NOMO-1 treated with dmso at 0.1 percent for 144 hours (cell line): ENCODE results near the gene RAB36.

Experiments
- DNase-seq: peaks from one replicate; lab custom pipeline; 2025; ENCODE audit not compliant: unreplicated experiment; lab: John Stamatoyannopoulos, UW

Gene RAB36

DNA sequence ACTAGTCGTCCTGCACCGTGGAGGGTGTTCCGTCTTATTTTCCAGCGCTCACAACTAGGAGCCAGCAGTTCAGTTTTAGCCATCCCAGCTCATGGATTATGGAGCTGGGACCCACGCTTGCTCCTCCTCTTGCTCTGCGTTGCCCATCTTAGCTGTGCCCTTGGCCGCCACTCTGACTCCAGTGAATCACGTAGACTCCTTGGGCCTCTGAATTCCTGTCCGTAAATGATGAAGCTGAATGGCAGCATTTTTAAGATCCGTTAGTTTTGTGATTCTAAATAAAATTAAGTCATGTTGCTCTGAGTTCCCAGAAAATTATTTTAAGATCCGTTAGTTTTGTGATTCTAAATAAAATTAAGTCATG, 58.8 kb downstream of the RAB36 start:
- DNase-seq, result no peak

- DNase-seq, result no peak
Observed at GRCh38 chr22:23204541-23205157, 59.4 kb downstream of the RAB36 start.

- no peak for DNase-seq
Observed at GRCh38 chr22:23205339-23206049, 60.2 kb downstream of the RAB36 start.

GRCh38 chr22:23206915-23207314, 61.6 kb downstream of the RAB36 start:
- no peak for DNase-seq

- no peak for DNase-seq
Observed at GRCh38 chr22:23207729-23208393, 62.6 kb downstream of the RAB36 start.

DNA sequence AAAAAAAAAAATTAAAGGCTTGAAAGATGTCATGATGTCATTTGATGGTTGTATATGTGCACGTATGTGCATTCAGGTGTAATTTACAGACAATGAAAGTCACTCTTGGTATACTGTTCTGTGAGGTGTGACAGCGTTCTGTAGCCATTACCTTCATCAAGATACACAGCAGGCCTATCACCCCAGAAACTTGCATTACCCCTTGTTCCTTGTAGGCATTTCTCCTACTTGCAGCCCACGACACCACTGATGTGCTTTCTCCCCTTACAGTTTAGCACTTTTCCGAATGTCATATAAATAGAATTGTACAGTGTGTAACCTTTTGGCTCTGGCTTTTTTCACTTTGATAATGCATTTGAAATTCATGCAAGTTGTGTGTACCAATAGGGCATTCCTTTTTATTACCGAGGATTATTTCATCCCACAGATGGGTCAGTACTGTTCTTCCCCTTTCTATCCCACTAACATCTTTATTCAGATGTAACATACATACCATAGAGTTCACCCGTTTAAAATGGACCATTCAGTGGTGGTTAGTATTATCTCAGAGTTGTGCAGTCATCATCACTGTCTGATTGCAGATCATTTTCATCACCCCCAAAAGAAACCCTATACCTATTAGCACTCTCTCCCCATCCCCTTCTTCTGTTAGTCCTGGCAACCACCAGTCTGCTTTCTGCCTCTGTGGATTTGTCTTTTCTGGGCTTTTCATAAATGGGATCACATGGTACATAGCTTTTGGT, 65.3 kb downstream of the RAB36 start:
- DNase-seq, result no peak

- DNase-seq, result no peak
Observed at GRCh38 chr22:23211622-23212021, 66.3 kb downstream of the RAB36 start.

GRCh38 chr22:23212061-23213021, 67.1 kb downstream of the RAB36 start:
- DNase-seq, result no peak

- DNase-seq, result no peak
Observed at GRCh38 chr22:23213022-23213555, 67.8 kb downstream of the RAB36 start.

- no peak for DNase-seq
Observed at GRCh38 chr22:23213581-23214334, 68.5 kb downstream of the RAB36 start.
